ENCODE results near the gene ALPL. TPM values are rescaled to one million over a fixed set of nuclear protein-coding genes. Genes with fewer than 3 reads are reported as not detected.

The ALPL gene
- total RNA-seq, 1 donor from 2014 or later, result not detected

- TF ChIP-seq, protein P1, sequence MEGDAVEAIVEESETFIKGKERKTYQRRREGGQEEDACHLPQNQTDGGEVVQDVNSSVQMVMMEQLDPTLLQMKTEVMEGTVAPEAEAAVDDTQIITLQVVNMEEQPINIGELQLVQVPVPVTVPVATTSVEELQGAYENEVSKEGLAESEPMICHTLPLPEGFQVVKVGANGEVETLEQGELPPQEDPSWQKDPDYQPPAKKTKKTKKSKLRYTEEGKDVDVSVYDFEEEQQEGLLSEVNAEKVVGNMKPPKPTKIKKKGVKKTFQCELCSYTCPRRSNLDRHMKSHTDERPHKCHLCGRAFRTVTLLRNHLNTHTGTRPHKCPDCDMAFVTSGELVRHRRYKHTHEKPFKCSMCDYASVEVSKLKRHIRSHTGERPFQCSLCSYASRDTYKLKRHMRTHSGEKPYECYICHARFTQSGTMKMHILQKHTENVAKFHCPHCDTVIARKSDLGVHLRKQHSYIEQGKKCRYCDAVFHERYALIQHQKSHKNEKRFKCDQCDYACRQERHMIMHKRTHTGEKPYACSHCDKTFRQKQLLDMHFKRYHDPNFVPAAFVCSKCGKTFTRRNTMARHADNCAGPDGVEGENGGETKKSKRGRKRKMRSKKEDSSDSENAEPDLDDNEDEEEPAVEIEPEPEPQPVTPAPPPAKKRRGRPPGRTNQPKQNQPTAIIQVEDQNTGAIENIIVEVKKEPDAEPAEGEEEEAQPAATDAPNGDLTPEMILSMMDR (conservative IDR thresholded peaks at IDR 0.05; ENCODE audit: low read depth, low read length), result no peak
- DNase-seq (ENCODE audit: low read depth), result no peak
- no peak overlapping the region for H3K4me3 ChIP-seq (ENCODE audit: low read depth, low read length)
These were observed 107.1 kb downstream of the ALPL start for GRCh38 chr1:21616372-21616771.

DNA sequence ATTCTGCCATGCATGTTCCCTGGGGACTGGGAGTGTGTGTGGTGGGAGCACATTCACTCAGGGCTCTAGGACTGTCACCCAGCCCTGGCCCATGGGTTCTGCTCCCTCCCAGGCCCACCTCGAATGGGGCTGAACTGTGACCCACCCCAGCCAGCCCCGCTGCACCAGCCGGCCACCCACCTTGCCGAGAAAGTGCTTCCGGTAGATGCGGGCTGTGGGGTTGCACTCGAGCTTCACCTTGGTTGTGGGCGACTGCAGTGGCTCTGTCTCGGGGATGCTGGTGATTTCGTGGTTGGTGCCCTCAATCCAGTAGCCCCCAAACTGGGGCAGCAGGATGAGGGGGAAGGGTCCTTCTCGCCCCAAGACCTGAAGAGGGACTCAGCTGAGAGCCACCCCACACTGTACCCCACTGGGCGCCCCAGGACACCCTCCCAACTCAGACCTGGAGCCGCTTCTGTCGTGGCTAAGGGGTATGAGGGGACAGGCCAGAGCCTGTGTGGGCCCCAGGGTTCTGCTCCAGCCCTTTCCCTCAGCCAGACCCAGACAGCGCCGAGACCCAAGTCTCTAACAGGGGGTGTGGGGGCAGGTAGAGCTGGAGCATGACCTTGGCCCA, 108.0 kb downstream of the ALPL start:
- no peak for DNase-seq (ENCODE audit: low read depth)
- TF ChIP-seq, protein P1 (conservative IDR thresholded peaks at IDR 0.05; ENCODE audit: low read depth, low read length), result no peak
- no peak overlapping the region for H3K4me3 ChIP-seq (ENCODE audit: low read depth, low read length)

DNA sequence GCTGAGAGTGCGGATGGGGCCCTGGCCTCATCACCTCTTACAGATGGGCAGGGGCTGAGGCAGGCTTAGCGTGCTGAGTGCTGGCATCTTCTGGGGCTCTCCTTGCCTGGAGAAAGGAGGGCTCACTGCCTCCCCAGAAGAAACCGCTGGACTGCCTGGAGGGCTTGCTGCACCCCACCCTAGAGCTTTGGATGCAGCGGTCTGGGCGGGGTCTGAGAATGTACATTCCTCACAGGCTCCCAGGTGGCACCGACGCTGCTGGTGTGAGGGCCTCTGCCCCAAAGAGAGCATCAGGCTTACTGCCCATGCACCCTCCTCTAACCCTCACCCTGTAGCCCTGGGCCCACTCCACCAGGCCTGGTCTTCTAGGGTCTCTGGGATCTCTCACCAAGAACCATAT, 108.8 kb downstream of the ALPL start:
- TF ChIP-seq, protein P1 (conservative IDR thresholded peaks at IDR 0.05; ENCODE audit: low read depth, low read length), result no peak
- no peak overlapping the region for H3K4me3 ChIP-seq (ENCODE audit: low read depth, low read length)
- DNase-seq (ENCODE audit: low read depth), result no peak

- H3K4me3 ChIP-seq (ENCODE audit: low read depth, low read length), result no peak overlapping the region
- no peak for DNase-seq (ENCODE audit: low read depth)
- TF ChIP-seq, protein P1 (conservative IDR thresholded peaks at IDR 0.05; ENCODE audit: low read depth, low read length), result no peak
These were observed 109.5 kb downstream of the ALPL start for GRCh38 chr1:21618561-21619374.

DNA sequence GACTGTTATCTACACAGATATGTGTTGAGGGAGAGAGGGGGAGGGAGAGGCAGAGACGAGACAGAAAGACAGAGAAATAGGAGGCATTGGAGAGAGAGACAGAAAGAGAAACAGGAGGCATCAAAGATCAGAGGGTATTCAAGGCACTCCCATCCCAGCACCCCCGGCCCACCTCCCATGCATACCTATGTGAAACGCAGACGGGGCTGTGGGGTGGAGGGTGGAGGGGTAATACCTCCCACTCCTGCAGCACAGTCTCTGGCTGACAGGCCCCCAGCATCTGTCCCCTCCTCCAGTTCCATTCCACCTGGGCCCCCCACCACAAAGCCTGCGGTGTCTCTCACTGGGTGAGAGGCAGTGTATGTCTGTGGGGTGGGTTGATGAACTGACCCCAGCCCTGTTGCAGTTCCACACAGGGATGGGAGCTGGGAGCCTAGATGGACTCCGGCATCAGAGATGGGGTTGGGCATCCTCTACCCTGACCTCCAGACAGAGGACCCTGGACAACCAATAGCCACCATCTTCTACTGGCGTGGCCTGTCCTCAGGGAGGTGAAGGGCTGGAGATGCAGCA, 110.2 kb downstream of the ALPL start:
- H3K4me3 ChIP-seq (ENCODE audit: low read depth, low read length), result no peak overlapping the region
- TF ChIP-seq, protein P1 (conservative IDR thresholded peaks at IDR 0.05; ENCODE audit: low read depth, low read length), result no peak
- no peak for DNase-seq (ENCODE audit: low read depth)

- H3K4me3 ChIP-seq (ENCODE audit: low read depth, low read length), result no peak overlapping the region
These were observed 110.8 kb downstream of the ALPL start for GRCh38 chr1:21620011-21620410.

More at GRCh38 chr1:21620011-21620410, 110.8 kb downstream of the ALPL start:
- no peak for DNase-seq (ENCODE audit: low read depth)
- TF ChIP-seq, protein P1 (conservative IDR thresholded peaks at IDR 0.05; ENCODE audit: low read depth, low read length), result no peak

Measured in epithelial cell of proximal tubule (primary cell).